GM19025 (cell line): ENCODE data around the gene C16orf87.

Source experiments
- ATAC-seq: cut with Tn5 transposase; IDR thresholded peaks from one replicate; pipeline ENCODE4 v1.9.1; 2021; ENCODE audit warnings: mild to moderate bottlenecking, low read depth, moderate library complexity; ENCODE audit not compliant: unreplicated experiment

C16orf87 gene

GRCh38 chr16:46763147-46763546, 67.8 kb downstream of the C16orf87 start:
- no peak for ATAC-seq

- no peak for ATAC-seq
Observed at GRCh38 chr16:46762583-46762982, 68.4 kb downstream of the C16orf87 start.

GRCh38 chr16:46759309-46759708, 71.7 kb downstream of the C16orf87 start:
- no peak for ATAC-seq

- ATAC-seq: no peak
Observed at GRCh38 chr16:46757339-46758050, 73.5 kb downstream of the C16orf87 start.

- ATAC-seq: no peak
Observed at GRCh38 chr16:46756772-46757171, 74.2 kb downstream of the C16orf87 start.

GRCh38 chr16:46753015-46753414, 78.0 kb downstream of the C16orf87 start:
- no peak for ATAC-seq

- no peak for ATAC-seq
Observed at GRCh38 chr16:46751381-46751780, 79.6 kb downstream of the C16orf87 start.

- no peak for ATAC-seq
Observed at GRCh38 chr16:46748775-46749705, 81.9 kb downstream of the C16orf87 start.

- ATAC-seq: no peak
Observed at GRCh38 chr16:46747777-46748651, 83.0 kb downstream of the C16orf87 start, which contains the start of gene MYLK3. Gene MYLK3, minus strand, starts transcription at chr16:46748344. Its CDS starts 151 bp downstream, at chr16:46748193.

GRCh38 chr16:46746821-46747776, 83.9 kb downstream of the C16orf87 start:
- ATAC-seq: no peak
